Left ventricle myocardium inferior (tissue), 1 donor: ENCODE measurements around the gene STRBP. TPM values are rescaled to one million over a fixed set of nuclear protein-coding genes. Genes with fewer than 3 reads are reported as not detected.

Experiments
- DNase-seq: peaks from one replicate; pipeline ENCODE4 v3.0.0-alpha.2; 2020
- H3K27ac ChIP-seq: fragments of 200-600 bp; replicated peaks from 2 replicates; pipeline ENCODE4 v1.8.0; 2021
- H3K27me3 ChIP-seq: fragments of 200-600 bp; 2 replicates; pipeline ENCODE4 v1.8.0; 2021; ENCODE audit warnings: low read depth
- H3K36me3 ChIP-seq: fragments of 200-600 bp; 2 replicates; pipeline ENCODE4 v1.8.0; 2021
- H3K4me1 ChIP-seq: fragments of 200-600 bp; 2 replicates; pipeline ENCODE4 v1.8.0; 2021
- H3K4me3 ChIP-seq: fragments of 200-600 bp; 2 replicates; pipeline ENCODE4 v1.8.0; 2021; ENCODE audit warnings: mild to moderate bottlenecking, moderate library complexity
- H3K9me3 ChIP-seq: fragments of 200-600 bp; replicated peaks from 2 replicates; pipeline ENCODE4 v1.8.0; 2021
- intact Hi-C: fragments of 100-400 bp; cut with micrococcal nuclease; formaldehyde crosslinking; loops from one replicate; pipeline ENCODE4 v1.11.0; 2022
- total RNA-seq: library from RNA; stranded (reverse); fragmentation: NEBNext Ultra II Directional; extraction: Animal tissue kit (Norgen Biotek cat#: 25700); gene quantifications from one replicate; pipeline ENCODE4 v1.2.1, GENCODE V29; 2021
- TF ChIP-seq, protein P1 (sequence below): fragments of 200-600 bp; IDR thresholded peaks from 2 replicates; pipeline ENCODE4 v1.8.0; 2021; ENCODE audit warnings: antibody characterized with exemption, mild to moderate bottlenecking, borderline replicate concordance
- donor health status: DM: no; HTN: yes; CAD: no; lungs with severe emphysema.

Gene STRBP
- total RNA-seq, 1 donor from 2014 or later, result 26.4 TPM

DNA sequence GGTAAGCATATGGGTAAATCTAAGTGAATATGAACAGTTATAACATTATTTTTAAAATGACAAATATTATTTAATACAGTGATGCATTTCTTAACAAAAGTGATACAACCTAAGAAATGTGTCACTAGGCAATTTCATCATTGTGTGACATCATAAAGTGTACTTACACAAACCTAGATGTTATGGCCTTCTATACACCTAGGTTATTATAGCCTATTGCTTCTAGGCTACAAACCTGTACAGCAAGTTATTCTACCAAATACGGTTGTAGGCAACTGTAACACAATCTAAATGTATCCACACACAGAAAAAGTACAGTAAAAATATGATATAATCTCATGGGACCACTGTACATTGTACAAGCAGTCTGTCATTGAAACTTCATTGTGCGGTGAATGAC is 48.3 kb downstream of the STRBP start:
- intact Hi-C loops, result no loop called here
- DNase-seq, result no peak

DNA sequence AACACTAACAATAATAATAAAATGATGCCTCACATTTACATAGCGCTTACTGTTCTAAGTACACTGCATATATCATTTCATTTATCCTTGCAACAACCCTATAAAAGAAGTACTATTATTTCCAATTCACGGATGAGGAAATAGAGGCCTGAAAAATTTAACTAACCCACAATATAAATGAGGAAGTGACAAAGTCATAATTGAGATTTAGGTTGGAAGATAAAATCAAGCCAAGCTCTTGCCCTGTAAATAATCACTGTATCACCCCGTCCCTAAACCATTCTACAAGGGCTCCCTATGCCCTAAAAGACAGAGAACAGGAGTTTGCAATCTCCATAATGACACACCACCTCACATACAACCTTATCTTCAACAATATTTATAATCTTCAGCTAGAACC is 49.6 kb downstream of the STRBP start:
- Histone ChIP-seq H3K36me3 (no peaks in the 10 kb centered on the region), H3K9me3 (no peaks in the 10 kb centered on the region), H3K27ac (no peak overlapping the region), H3K4me1 (peaks cover 8% of the 10 kb centered on the region), H3K4me3 (no peak overlapping the region), H3K27me3 (no peaks in the 10 kb centered on the region)
- intact Hi-C loops, result no loop called here
- DNase-seq, result no peak
- TF ChIP-seq, protein P1, sequence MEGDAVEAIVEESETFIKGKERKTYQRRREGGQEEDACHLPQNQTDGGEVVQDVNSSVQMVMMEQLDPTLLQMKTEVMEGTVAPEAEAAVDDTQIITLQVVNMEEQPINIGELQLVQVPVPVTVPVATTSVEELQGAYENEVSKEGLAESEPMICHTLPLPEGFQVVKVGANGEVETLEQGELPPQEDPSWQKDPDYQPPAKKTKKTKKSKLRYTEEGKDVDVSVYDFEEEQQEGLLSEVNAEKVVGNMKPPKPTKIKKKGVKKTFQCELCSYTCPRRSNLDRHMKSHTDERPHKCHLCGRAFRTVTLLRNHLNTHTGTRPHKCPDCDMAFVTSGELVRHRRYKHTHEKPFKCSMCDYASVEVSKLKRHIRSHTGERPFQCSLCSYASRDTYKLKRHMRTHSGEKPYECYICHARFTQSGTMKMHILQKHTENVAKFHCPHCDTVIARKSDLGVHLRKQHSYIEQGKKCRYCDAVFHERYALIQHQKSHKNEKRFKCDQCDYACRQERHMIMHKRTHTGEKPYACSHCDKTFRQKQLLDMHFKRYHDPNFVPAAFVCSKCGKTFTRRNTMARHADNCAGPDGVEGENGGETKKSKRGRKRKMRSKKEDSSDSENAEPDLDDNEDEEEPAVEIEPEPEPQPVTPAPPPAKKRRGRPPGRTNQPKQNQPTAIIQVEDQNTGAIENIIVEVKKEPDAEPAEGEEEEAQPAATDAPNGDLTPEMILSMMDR, result no peak

More for the DNA sequence above, 48.3 kb downstream of the STRBP start:
- Histone ChIP-seq H3K4me3 (no peak overlapping the region), H3K27me3 (no peaks in the 10 kb centered on the region), H3K4me1 (peaks cover 8% of the 10 kb centered on the region), H3K9me3 (no peaks in the 10 kb centered on the region), H3K36me3 (no peaks in the 10 kb centered on the region), H3K27ac (no peak overlapping the region)
- TF ChIP-seq, protein P1, result no peak

DNA sequence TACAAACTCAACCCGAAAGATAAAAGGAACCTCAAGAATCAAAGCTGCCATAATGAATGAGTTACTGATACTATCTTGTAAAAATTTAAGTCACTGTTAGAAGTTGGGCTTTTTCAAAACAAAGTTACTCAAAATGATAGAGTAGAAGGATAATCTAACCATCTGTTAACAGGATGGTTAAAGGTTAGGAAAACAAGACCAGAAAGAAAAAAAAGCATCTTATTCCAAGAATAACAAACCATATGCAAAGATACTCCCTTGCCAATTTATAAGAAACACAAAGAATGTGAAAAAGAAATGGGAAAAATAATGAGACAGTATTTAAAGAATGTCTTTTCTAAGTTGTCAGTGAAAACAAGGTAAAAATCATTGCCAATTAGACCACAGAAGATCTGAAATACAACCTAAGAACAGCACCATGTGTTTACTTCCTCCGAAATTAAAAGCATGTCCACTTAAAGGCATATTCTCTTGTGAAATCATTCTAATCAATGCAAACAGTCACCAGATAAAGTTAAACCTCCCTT is 51.2 kb downstream of the STRBP start:
- intact Hi-C loops, result no loop called here
- TF ChIP-seq, protein P1, result no peak
- no peaks in the 10 kb centered on the region for H3K27me3 ChIP-seq

DNA sequence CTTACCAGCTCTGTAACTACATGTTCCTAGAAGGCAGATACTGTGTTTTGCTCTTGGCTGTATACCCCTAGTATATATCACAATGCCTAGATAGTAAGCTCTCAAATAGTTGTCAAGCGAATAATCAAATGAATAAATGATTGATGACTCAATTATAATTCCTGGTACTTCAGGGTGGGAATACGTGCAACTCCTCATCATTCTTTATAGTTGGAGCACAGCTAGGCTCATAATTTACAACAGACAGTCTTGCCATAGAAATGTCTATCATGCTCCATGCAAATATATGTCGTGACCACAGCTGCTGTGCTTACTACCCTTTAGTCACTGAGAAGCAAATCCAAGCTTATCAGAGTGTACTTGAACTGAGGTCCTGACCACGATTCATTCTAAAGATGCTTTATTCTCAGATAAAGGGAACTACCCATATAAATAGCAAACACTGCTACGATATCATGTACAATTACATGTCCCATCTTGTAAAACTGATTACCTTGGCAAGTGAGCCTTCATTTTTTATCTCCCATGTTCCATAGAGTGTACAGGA is 52.1 kb downstream of the STRBP start:
- H3K36me3 ChIP-seq, result no peaks in the 10 kb centered on the region
- no peak overlapping the region for H3K27ac ChIP-seq
- no peak overlapping the region for H3K4me3 ChIP-seq
- peaks cover 8% of the 10 kb centered on the region for H3K4me1 ChIP-seq
- intact Hi-C loops, result no loop called here
- no peak for DNase-seq
- no peaks in the 10 kb centered on the region for H3K27me3 ChIP-seq
- TF ChIP-seq, protein P1, result no peak
- H3K9me3 ChIP-seq, result no peaks in the 10 kb centered on the region

More for the DNA sequence above, 51.2 kb downstream of the STRBP start:
- Histone ChIP-seq H3K4me3 (no peak overlapping the region), H3K4me1 (peaks cover 8% of the 10 kb centered on the region), H3K27ac (no peak overlapping the region), H3K36me3 (no peaks in the 10 kb centered on the region), H3K9me3 (no peaks in the 10 kb centered on the region)
- no peak for DNase-seq

DNA sequence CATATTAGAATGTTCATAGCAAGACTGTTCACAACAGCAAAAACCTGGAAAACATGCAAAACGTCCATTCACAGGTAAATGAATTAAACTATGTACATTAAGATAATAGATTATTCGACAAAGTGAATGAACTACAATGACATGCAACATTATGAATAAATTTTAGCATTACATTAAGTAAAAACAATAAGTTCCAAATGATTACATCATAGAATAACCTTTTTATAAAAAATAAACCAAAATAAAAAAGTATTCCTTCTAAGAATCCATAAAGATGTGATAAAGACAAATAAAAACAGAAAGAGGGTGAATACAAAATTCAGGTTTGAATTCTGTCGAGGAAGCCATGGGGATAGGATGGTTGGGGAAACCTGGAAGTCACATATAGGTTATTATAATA is 57.3 kb downstream of the STRBP start:
- H3K27me3 ChIP-seq, result no peaks in the 10 kb centered on the region
- no peaks in the 10 kb centered on the region for H3K36me3 ChIP-seq
- H3K4me1 ChIP-seq, result peaks cover 14% of the 10 kb centered on the region
- H3K9me3 ChIP-seq, result no peaks in the 10 kb centered on the region
- no peak overlapping the region for H3K27ac ChIP-seq
- TF ChIP-seq, protein P1, result no peak
- intact Hi-C loops, result no loop called here
- no peak for DNase-seq
- H3K4me3 ChIP-seq, result no peak overlapping the region
